Mucosa of gallbladder (tissue), 1 donor: ENCODE measurements around the gene SMTN. TPM values are rescaled to one million over a fixed set of nuclear protein-coding genes. Genes with fewer than 3 reads are reported as not detected.
A peak's percentile ranks its signal among the peaks of the same experiment; 100 is the strongest.
"Not testable (repeated sequence)": the region's sequence is repeated elsewhere in the genome, so short reads cannot be mapped to it uniquely, and the experiment has no call there.

Experiments used
- DNase-seq: peaks from one replicate; pipeline ENCODE4 v3.0.0-alpha.2; 2020; ENCODE audit warnings: low spot score
- total RNA-seq: library from RNA; stranded (reverse); gene quantifications from one replicate; pipeline ENCODE4 v1.2.1, GENCODE V29; 2021
- donor health status: DM: no; HTN: no; CAD: no.

Gene SMTN
- total RNA-seq, 1 donor from 2014 or later: 510 TPM

DNA sequence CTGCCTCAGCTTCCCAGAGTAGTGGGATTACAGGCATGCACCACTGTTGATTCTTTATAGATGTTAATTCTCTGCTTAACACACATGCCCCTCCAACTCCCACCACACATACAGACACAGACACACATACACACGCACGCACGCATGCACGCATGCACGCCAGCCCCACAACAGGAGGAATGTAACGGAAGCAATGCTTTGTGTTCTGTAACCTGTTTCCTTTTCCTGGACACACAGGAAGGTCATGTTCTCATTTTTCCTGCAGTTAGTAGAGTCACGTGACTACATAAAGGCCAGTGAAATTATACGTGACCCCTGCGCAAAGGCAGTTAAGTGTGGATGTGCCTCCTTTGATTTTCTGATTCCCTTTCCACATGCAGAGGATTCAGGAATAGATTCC is 8.0 kb upstream of the SMTN start:
- DNase-seq: not testable (repeated sequence)

DNA sequence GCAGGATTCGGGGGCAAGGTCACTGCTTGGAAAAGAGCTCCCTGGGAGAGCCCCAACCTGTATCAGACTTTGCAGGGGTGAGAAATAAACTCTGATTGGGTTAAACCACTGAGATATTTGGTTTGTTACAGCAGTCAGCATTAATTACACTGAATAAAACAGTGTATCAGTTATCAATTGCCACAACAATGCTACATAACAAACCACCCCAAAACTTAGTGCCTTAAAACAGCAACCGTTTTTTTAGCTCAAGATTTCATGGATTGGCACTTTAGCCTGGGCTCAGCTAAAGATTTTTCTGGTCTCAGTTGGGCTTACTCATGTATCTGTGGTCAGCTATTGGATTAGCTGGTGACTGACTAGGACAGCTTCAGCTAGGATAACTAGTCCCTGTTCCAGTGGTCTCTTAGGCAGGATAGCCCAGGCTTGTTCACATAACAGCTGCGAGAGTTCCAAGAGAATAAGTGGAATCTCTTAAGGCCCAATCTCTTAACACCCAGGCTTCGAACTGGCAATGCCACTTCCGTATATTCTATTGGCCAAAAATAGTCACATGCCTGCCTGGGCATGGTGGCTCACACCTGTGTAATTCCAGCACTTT is 7.5 kb upstream of the SMTN start:
- DNase-seq: not testable (repeated sequence)

DNA sequence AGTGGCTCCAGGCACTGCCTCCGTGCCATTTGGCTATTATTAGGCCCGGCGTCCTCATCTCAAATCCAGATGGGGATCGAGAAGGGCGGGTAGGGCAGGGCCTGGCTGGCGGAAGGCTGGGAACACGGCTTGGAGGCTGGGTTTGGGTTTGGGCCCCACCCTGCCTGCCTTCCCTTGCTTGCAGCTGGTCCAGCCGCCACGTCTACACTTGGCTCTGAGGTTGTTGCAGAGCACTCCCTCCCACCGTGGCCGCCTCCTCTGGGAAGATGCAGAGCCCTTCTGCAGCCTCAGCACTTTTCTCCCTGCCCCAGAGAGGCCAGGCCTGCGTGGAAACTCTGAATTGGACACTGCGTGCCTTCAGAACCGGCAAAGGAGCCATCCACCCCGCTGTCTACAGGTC is 5.2 kb upstream of the SMTN start:
- peak; percentile 85 for DNase-seq

DNA sequence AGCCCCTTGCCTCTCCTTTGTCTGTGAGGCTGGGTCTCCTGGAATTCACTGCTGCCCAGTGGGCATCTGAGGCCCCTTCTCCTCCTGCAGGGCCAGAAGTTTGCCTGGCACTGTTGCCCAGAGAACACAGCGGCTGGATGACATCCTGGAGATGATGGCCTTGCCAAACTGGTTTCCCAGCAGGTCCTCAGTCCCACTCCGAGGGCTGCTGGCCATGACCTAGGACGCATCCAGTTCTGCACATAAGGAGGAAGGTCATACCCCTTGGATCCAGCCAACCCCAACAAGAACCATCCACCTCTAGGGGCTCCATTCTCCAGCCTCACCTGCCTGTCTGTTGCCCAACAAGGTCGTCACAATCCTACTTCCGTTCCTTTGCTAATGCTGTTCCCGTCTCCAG is 3.4 kb upstream of the SMTN start:
- no peak for DNase-seq

DNA sequence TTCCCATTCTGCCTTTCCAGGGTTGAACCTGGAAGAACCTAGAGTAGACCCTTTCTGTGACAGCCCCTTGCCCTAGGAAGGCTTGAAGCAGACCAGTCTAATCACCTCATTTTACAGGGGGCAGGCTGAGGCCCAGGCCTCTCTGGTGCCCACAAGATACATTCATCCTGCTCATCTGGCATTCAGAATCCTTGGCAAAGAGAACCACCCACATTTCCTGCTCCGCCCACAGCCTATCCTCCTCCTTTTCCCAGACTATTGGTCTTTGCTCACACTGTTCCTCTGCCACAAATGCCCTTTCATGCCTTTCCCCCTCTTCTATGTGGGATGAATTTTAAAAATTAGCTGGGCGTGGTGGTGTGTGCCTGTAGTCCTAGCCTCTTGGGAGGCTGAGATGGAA is 2.7 kb upstream of the SMTN start:
- not testable (repeated sequence) for DNase-seq

DNA sequence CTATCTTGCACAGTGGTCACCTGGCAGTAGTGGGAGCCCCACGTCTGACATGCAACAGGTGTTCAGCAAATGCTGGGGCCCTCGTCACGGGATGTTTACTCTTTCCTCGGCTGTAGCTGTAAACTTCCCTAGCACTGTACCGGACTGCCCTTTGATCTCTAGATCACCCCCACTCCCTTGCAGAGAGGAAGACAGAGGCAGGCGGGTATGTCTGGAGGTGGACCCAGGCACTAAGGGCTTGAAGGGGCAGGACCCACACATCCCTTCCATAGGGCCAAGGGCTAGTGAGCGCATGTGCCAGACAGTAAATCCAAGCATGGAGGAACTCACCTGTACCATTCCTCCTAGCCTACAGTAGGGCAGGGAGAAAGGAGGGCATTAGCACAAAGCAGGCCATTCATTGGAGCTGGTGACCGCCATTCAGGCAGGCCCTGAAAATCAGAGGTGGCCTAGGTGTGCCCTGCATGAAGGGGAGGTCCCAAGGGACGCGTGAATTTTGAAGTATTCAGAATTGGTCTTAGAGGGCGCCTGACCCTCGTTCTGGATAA is 1.9 kb upstream of the SMTN start:
- no peak for DNase-seq

DNA sequence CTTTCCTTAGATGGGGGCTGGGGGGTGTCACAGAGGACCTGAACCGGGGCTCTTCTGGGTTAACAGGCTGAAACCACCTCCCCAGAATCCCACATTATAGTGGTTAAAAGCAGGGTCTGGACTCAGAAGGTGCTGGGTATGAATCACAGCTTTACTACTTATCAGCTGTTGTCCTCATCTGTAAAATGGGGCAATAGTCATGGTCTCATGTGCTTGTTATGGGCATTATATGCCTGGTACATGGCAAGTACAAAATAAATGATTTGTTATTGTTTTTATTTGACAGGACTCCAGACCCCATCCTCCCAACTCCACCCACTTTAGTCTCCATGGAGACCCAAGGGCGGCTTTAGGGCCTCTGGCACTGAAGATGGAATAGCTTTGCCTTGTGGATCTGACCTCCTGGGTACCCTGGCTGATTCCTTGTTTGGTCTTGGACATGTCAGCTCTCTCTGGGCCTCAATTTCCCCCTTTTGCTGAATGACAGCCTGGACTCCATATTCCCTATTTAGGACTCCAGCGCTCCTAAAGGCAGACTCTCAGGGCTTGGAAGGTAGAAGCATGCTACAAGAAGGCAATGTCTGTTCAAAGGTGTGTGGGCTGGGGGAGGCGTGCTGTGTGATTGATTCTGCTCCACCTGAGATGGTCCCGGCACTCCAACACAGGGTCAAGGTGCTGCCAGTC is 812 bp upstream of the SMTN start:
- no peak for DNase-seq

DNA sequence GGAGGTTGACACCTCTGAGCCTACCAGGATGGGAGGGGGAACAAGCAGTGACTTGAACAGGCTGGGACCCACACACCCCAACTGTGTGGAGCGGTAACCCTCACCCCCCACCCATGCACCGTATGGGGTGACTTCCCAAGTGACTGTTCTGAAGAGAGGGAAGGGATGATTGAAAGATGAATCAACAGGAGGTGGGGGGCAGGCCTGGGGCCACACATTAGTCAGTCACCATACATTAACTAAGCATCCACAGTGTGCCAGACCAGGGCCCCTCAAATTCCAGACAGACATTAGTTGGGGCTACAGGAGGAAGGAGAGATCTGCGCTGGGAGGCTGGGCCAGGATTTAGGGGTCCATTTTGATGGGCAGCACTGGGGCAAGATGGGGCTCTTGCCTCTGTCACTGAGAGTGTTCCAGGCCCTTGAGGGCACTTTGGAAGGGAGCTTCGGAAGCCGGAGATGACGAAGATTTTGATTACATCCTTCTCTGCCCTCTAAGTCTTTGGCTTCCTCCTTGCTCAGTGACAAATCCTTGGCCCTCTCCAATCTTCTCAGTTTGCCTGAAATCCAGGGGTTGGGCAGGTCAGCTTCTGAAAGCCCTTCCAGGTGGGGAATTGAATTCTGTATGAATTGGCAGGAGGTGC is 966 bp downstream of the SMTN start:
- DNase-seq: no peak

DNA sequence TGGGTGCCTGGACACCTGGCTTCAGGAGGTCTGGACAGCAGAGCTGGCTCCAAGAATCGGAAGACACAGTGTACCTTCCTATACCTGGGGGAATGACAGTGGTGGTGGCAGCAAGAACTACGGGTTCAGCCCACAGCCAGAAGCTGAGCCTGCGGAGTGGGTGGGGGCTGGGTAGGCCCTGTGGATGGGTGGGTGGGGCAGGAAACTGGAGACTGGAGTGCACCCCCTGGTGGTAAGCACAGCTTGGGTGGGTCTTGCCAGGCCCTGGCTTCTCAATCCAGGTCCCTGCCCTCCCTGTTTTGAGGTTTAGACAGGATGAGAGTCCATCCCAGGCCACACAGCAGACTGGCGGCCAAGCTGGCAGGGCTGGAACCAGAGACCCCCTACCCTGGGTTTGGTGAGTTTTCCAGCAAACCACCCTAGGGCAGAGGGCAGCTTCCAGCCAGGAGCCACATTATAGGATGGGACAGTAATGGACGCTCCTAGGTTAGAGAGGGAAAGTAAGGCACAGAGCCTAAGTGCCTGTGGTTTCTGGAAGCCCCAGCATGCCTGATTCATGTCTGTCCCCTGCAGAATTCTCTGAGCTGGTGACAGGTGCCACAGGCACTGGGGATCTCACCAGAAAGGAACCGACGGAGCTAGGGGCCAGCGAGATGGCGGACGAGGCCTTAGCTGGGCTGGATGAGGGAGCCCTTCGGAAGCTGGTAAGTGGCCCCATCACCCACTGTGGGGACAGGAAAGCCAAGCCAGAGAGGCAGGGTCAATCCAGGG is 1.7 kb downstream of the SMTN start:
- peak; percentile 78 for DNase-seq

DNA sequence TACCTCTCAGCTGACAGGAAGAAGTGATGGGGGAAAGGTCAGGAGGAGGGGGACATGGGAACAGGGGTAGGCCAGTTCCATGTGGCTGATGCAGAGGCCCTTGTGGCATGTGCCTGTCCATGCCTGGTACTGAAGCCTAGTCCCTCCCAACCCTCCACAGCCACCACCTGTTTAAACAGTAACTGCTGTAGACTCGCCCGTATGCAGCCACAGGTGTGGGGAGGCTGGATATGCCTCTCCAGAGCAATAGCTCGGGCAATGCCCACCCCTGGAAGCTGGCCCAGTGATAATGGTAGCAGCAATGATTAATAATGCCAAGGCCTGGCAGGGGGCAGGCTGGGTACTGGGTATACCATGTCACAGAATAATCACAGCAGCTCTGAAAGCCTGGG is 2.3 kb downstream of the SMTN start:
- DNase-seq: peak; percentile 81

DNA sequence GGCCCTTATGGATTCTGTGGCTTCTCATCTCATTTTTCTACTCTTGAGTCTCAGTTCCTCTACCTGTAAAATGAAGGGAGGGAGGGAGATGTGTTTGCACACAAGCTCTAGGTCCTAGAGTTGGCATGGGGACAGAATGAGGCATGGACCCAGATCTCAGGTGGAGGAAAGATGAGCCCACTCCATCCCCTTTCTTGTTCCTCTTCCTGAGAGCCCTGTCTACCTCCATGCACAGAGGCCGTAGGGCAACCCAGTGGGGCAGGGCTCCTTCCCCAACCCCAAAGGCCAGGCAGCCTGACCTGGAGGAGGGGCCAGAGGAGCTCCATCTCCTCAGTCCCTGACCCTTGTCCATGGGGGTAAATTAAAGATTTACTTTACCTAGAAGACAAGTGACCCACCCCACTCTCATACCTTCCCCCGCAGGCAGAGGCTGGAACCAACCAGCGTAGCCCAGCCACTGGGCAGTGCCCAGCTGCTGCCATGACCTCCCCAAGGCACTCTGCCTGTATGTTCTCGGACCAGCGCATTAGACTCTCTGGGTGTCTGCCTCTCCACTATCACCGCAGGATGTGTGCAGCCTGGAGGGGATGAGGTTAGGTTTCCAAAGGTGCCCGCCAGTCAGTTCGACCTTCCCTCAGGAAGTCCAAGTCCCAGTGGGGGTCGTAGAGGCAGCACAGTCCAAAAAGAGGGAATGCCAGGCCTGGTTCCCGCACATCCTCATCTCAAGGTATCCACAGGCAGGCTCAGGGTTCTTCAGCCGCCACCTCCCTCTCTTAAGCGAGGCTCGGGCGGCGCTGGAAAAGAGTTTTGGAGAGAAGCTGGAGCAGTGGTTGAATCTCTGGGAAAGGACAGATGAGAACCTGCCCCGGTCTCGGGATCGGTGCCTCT is 3.0 kb downstream of the SMTN start:
- no peak for DNase-seq

DNA sequence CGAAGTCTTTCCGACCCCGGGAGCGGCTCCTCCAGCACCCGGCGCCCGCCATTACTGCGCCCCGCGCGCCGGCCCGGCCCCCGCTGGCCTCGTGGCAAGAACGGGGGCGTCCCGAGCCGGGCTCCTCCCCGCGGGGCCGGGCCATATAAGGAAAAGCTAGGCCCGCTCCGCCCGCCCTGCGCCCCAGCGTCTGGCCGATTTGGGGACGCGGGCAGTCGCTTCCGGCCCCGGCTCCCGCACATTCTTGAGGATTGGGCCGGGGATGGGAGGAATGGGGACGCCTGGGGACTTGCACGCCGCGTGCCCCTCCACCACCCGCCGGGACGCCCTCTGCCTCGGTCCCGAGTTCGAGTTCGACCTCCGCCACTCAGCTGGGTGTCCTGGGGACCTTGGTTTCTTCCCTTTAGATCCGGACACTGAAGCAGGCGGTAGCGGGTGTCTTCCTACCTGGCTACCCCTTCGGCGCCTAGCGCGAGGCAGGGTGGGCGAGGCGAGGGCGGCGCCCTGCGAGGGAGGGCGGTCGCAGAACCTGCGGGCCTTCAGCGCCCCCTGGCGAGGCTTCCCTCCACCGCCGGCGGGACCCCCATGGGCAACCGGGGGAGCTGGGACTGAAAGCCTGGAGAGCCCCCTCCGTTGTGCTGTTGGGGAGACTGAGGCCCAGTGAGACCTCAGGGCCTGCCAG is 3.8 kb downstream of the SMTN start:
- peak; percentile 88 for DNase-seq

DNA sequence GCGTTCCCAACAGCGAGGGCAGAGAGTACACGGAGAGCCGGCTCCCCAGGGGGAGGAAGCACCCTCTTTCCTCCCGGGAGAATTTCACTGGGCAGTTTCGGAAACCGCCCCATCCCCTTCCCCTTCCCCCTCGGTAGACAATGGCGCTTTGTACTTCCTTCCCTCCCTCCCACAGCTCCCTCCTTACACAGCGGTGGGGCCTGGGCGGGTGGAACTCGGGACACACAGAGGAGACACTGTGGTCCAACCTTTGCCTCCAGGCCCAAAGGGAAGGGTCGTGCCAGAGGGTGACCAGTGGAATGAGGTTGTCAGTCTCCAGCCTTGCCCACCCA is 4.3 kb downstream of the SMTN start:
- DNase-seq: no peak

DNA sequence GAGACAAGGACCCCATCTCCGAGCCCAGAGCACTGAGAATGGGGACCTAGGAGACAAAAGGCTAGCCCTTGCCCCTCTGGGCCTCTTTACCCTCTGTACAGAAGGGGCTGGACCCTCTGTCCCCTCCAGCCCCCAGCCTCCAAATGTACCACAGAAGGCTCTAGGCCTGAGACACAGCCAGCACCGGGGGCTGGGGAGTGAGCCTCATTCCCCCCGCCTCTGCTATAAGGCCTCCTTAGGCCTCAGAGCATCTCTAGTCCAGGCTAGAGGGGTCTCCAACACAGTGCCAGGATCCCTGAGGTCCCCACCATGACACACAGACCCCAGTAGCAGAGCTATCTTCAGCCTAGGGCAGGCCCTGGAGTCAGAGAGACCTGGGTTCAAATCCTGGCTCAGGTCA is 4.8 kb downstream of the SMTN start:
- DNase-seq: no peak

DNA sequence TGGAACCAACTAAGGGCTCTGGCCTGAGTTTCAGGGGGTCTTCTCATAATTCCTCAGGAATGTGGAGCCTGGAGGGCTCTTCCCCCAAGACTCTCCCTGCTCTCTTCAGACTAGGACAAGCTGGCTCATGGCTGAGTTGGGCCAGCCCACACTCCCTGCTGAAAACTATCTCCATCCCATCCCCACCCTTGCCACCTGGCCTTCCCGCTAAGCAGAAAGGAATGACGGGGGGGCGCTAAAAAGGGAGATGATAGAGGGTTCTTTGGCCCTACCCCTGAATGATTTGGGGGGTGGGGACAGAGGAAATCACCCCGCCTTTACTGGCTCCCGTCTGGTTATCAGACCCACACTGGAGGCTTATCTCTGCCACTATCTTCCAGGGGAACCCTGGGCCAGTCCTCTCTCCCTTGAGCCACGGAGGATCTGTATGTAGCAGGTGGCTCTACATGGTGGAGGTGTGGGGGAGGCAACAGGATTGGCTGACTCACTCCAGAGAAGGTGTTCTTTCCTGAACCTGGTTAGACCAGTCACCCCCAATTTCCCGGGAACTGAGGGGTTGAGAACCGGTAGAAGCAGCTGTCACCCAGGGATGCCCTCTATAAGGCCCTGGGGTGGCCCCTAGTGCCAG is 5.7 kb downstream of the SMTN start:
- no peak for DNase-seq

DNA sequence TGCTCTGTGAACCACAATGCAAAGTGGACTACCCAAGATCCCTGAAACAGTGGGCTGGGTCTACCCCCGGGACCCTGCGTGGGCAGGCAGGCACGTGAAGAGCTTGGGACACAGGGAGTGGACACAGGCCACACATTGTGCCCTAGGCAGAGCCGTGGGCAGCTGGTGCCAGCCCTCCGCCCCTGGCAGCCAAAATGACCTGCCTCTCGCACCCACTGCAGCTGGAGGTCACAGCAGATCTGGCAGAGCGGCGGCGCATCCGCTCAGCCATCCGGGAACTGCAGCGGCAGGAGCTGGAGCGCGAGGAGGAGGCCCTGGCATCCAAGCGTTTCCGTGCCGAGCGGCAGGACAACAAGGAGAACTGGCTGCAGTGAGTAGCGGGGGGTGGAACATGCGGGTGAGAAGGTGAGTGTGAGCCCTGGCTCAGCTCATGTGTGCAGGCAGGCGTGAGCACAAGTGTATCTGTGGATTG is 6.7 kb downstream of the SMTN start:
- no peak for DNase-seq

DNA sequence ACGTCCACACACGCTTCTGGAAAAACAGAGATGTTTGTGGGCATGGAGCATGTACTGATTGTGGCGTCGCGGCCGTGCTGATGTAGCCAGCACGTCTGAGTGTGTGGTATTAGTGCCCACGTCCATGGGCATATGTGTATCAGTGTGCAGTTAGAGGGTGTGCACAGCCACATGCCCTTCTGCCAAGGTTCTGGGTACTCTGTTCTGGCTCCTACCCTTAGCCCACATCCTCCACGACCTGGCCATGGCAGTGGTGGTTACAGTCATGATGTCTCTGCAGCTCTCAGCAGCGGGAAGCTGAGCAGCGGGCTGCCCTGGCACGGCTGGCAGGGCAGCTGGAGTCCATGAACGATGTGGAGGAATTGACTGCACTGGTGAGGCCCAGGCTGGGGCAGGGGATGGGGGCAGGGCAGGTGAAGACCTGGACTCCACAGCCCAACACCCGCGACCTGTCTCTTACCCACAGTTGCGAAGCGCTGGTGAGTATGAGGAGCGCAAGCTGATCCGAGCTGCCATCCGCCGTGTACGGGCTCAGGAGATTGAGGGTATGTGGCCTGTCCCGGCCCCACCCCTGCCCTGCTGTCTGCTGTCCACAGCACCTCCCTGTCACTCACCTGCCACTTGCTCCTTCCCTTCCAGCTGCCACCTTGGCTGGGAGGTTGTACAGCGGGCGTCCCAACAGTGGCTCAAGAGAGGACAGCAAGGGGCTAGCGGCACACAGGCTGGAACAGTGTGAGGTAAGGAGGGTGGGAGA is 7.3 kb downstream of the SMTN start:
- no peak for DNase-seq

DNA sequence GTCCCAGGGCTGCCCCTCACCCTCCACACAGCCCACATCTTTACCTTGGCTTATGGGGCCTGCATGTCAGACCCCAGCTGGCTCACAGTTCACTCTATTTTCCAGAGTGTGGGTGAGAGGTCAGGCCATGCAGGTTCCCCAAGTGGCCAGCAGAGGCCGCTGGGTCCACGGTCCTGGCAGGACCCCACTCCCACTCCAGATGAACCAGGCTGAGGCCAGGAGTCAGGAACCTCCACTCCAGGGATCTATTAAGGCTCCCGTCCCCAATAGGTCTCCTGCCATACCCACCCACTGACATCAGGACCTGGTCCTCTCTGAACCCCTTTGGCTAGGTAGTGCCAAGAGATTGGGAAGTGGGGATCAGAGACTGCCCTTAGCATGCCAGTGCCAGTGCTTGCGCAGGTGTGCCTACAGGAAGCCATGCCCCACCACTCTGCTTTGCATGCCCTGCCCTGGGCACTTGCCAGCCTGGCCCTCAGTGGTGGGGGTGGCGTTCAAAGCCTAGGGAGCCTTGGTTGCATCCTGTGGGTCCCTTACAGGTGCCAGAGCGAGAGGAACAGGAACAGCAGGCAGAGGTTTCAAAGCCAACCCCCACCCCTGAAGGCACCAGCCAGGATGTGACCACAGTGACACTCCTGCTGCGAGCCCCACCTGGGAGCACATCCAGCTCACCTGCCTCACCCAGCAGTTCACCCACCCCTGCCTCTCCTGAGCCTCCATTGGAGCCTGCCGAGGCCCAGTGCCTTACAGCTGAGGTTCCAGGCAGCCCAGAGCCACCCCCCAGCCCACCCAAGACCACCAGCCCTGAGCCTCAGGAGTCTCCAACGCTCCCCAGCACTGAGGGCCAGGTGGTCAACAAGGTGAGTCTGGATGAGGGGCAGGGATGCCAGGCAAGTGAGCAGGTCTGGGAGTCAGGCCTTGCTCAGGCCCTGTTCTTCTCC is 8.3 kb downstream of the SMTN start:
- no peak for DNase-seq
